NCI-H1092 (cell line): ENCODE data around the gene CACNG8.

Experiments used
- DNase-seq: peaks from one replicate; lab custom pipeline; 2025; lab: John Stamatoyannopoulos, UW

The CACNG8 gene

DNA sequence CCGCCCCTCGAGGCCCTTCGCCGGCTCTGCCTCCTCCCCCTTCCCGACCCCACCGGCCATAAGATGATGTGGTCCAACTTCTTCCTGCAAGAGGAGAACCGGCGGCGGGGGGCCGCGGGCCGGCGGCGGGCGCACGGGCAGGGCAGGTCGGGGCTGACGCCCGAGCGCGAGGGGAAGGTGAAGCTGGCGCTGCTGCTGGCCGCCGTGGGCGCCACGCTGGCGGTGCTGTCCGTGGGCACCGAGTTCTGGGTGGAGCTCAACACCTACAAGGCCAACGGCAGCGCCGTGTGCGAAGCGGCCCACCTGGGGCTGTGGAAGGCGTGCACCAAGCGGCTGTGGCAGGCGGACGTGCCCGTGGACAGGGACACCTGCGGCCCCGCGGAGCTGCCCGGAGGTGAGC is 30.1 kb downstream of the CACNG8 start:
- DNase-seq: no peak

- no peak for DNase-seq
Observed at GRCh38 chr19:53993448-53993847, 30.7 kb downstream of the CACNG8 start.

DNA sequence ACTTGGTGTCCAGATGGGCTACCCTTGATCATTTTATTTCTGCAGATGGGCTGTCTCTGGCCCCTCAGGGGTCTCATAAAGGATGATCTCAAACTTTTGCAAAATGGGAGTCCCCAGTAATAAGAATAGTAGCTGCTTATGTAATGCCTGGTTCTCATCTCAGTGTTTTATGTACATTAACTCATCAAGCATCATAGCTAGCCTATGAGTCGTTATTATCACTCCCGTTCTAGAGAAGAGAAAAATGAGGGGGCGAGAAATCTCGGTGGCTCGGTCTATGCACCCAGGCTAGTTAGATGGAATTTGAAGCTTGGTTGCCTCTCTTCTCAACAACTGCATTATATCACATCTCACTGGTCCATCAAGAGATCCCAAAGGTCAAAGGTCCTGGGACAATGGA is 32.1 kb downstream of the CACNG8 start:
- no peak for DNase-seq

DNA sequence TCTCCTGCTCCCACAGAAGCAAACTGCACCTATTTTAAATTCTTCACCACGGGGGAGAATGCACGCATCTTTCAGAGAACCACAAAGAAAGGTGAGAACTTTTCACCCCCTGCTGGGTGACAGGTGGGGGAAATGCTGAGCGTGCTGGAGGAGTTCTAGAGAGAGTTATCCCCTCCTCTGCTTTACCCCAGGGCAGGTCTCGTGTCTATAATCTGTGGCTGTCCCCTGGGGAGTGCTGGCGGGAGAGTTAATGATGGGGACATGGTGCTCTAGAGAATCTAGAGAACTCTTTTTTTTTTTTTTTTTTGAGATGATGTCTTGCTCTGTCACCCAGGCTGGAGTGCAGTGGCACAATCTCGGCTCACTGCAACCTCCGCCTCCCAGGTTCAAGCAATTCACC is 35.5 kb downstream of the CACNG8 start:
- DNase-seq: no peak

DNA sequence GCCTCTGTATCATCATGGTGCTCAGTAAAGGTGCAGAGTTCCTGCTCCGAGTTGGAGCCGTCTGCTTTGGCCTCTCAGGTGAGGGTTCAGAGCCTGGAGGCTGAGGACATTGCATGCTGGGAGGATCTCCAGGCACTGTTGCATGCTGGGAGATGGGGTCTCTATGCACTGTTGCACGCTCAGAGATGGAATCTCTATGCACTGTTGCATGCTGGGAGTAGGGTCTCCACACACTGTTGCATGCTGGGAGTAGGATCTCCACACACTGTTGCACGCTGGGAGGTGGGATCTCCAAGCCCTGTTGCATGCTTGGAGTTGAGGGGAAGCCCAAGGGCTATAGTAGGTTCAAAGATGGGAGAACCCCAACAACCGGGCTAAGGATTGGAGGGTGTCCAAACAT is 37.0 kb downstream of the CACNG8 start:
- no peak for DNase-seq

- DNase-seq: no peak
Observed at GRCh38 chr19:54001496-54001895, 38.8 kb downstream of the CACNG8 start.

DNA sequence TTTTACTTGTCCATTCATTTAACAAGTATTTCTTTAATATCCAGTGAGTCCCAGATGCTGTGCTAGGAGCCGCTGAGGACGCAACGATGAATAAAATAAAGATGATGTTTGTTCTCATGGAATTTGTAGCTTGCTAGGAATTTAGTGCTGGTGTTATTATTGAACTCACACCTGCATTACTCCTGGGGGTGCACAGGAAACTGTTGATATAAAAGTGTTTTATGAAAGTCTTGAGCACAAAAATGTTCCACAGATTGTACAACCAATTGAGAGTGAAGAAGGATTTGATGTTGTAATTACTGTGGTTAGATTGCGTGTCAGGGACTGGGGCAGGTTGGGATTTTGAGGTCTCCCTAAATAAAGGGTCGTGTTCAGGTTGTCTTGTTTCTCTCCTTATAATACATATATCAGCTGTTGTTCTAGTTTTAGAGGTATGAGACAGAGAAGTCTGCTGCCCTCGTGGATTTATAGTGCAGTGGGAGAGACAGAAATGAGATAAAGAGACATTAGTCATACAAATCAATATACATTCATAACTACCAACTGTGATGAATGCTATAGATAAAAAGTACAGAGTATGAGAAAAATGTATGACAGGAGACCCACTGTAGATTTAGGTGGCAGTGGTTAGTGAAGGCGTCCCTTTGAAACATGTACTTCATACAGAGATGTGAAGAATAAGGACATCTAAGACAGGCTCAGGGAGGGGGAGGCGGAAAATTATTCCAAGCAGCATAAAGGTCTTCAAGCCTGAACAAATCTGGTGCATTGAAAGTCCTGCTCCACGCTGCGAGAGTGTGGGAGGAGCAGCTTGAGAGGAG is 40.0 kb downstream of the CACNG8 start:
- no peak for DNase-seq

DNA sequence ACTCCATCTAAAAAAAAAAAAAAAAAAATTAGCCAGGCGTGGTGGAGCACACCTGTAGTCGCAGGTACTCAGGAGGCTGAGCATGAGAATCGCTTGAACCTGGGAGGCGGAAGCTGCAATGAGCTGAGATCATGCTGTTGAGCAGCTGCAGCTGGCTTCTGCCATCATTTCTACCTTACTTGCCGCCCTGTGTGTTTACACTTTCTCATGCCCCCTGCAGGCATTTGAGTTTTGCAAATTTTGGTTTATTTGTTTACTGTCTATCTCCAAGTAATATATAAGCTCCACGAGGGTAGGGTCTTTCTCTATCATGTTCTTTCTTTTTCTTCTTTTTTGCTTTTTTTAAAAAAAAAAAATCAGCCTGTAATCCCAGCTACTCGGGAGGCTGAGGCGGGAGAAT is 46.7 kb downstream of the CACNG8 start:
- no peak for DNase-seq

GRCh38 chr19:54010474-54010873 is 47.7 kb downstream of the CACNG8 start:
- no peak for DNase-seq

- no peak for DNase-seq
Observed at GRCh38 chr19:54011507-54012211, 48.9 kb downstream of the CACNG8 start.

DNA sequence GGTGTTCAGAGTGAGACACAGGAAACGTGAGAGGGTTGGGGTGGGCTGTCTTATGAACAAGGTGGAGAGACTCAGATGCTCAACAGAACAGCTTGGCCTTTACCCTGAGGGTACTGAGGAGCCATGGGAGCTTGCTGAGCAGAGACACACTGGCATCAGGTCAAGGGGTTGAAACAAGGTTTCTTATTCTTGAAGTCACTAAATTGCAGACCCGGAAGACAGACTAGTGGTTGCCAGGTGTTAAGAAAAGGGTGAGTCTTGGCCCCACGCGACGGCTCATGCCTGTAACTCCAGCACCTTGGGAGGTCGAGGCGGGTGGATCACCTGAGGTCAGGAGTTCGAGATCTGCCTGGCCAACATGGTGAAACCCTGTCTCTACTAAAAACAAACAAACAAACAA is 51.1 kb downstream of the CACNG8 start:
- DNase-seq: no peak

DNA sequence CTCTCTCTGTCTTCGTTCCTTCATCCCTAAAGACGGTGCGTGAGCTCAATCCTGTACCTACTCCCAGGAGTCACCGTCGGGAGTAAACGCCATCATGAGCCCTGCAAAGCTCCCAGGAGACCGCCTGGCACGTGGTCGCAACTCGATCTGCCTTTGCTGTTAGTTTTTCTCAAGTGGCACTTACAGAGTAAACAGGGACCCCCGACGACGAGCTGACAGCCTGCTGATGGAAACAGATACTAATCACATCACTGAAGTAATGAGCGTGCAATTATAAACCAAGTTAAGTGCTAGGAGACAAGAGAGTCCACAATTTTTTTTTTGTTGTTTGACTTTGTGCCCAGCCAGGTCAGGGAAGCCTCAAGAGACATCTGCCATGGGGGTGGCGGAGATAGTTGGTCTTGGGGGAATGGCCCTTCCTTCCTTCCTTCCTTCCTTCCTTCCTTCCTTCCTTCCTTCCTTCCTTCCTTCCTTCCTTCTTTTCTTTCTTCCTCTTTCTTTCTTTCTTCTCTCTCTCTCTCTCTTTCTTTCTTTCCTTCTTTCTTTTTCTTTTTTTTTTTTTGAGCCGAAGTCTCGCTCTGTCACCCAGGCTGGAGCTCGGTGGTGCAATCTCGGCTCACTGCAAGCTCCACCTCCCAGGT is 52.3 kb downstream of the CACNG8 start:
- DNase-seq: peak; percentile 14

GRCh38 chr19:54017261-54017660 is 54.5 kb downstream of the CACNG8 start:
- DNase-seq: no peak

- DNase-seq: no peak
Observed at GRCh38 chr19:54021363-54021762, 58.6 kb downstream of the CACNG8 start.

DNA sequence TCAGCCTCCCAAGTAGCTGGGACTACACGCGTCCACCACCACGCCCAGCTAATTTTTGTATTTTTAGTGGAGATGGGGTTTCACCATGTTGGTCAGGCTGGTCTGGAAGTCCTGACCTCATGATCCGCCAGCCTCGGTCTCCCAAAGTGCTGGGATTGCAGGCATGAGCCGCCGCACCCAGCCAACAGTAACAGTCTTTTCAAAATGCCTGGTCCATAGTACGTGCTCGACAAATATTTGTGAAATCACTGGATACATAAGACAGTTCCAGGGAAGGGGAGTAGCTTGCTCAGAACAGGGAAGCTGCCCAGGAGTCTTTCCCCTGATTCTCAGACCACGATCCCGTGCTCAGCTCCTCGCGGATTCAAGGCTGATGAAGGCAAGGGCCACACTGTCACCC is 59.2 kb downstream of the CACNG8 start:
- no peak for DNase-seq

DNA sequence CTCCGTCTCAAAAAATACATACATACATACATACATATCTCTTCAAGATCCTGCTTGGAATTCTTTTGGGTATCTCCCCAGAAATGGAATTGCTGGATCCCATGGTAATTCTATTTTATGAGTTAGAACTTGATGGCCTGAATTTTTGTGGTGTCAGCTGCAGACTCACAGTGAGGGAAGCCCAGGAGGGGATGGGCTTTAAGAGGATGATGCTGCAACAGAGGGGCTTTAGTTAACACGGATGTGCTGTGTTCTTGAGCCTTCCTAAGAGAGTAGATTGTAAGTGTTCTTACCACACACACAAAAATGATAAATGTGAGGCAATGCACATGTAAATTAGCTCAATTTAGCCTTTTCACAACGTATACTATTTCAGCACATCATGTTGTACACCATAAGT is 60.5 kb downstream of the CACNG8 start:
- no peak for DNase-seq

GRCh38 chr19:54024660-54025059 is 61.9 kb downstream of the CACNG8 start:
- DNase-seq: no peak

DNA sequence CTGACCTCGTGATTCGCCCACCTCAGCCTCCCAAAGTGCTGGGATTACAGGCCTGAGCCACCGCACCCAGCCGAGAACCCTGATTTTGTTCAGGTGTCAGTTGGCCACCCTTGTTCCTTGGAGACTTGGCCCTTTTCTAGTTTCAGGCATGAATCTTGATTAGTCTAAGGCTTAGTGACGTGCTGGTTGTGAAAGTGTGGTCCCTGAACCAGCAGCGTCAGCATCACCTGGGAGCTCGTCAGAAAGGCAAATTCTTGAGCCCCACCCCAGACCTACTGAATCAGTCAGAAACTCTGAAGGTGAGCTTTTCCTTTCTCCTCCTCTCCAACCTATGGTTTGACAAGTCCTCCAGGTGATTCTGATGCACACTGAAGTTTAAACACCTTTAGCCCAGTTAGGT is 63.9 kb downstream of the CACNG8 start:
- no peak for DNase-seq

- DNase-seq: no peak
Observed at GRCh38 chr19:54029301-54029700, 66.6 kb downstream of the CACNG8 start.

DNA sequence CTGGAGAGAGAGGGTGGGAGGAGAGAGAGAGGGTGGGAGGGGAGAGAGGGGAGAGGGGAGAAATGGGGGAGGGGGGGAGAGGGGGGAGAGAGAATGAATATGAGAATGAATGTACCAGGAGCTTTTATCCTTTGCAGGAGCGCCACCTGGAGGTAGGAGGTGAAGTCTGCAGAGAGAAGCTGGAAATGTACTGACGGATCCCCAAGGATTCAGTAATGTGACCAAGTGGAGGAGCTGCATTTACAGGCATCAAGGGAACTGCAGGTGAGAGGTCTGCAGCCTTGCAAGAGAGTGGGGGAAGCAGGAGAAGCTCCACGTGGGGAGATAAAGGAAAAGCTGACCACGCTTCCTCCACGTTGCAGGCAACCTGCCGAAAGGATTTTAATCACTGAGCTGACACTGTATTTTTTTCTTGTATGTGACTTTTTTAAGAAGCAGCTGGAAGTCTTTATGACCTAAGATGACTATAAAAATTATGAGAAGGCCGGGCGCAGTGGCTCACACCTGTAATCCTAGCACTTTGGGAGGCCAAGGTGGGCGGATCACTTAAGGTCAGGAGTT is 67.3 kb downstream of the CACNG8 start:
- DNase-seq: peak; percentile 9

DNA sequence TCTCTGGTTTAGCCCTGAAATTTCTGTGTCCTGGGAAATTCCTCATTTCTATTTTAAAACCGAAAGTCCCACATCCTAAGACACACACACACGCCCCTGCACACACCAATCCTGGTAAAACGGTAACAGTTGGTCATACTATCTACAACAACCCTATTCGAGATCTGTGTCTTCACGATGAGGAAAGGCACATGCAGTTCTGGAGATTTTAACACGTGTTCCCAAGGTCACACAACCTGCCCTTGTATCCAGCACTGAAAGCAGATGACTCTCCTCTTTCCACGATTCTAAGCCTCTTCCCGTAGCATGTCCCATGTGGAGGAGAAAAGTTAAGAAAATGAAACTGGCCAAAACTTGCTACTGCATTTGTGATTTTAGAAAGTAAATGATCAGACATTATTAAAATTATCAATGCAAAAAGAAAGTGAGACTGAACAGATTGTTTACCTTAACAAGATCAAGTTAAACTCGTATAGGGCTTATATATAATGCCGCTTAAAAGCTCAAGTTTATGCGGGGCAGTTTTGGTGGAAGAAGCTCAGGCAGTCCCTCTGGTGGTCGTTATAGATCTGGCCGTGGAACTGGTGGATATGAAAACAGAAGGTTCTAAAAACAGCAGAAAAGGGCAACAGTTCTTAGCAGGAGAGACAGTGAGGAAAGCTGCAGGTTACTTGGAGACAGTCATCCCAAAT is 68.3 kb downstream of the CACNG8 start:
- no peak for DNase-seq
